Testis (tissue), 3 donors: Measurements from ENCODE around the gene SERPINB10. TPM values are rescaled to one million over a fixed set of nuclear protein-coding genes. Genes with fewer than 3 reads are reported as not detected.

Source experiments
- DNase-seq: peaks from one replicate; pipeline ENCODE4 v3.0.0-alpha.2; 2019
- H3K27ac ChIP-seq, 2 donors: fragments of 200-600 bp; sonication (generic); one replicate each; pipeline ENCODE4 v1.5.1; 2019
- H3K27me3 ChIP-seq: fragments of 200-600 bp; sonication (generic); one replicate; pipeline ENCODE4 v1.5.1; 2019
- H3K36me3 ChIP-seq: fragments of 200-600 bp; sonication (generic); one replicate; pipeline ENCODE4 v1.5.1; 2017; ENCODE audit warnings: low read depth; ENCODE audit errors: missing control alignments
- H3K4me1 ChIP-seq: fragments of 200-600 bp; sonication (generic); one replicate; pipeline ENCODE4 v1.5.1; 2019
- H3K4me3 ChIP-seq, 2 donors: fragments of 200-600 bp; sonication (generic); one replicate each; pipeline ENCODE4 v1.5.1; 2017 to 2019
- H3K9me3 ChIP-seq: fragments of 200-600 bp; sonication (generic); one replicate; pipeline ENCODE4 v1.5.1; 2017
- CTCF ChIP-seq, 3 experiments: fragments of 450-650 bp in 2 of 3; fragments of 200-600 bp in 1 of 3; sonication (generic) in 1 of 3; IDR thresholded peaks; one replicate each; pipeline ENCODE4 v1.5.1; 2016 to 2019; ENCODE audit warnings: antibody characterized with exemption in 3 of 3, mild to moderate bottlenecking in 2 of 3, moderate library complexity in 1 of 3
- POLR2A ChIP-seq: fragments of 450-650 bp; IDR thresholded peaks from one replicate; pipeline ENCODE4 v1.6.1; 2017; ENCODE audit warnings: antibody characterized with exemption, mild to moderate bottlenecking, moderate library complexity
- WGBS, 2 donors: methylation state at CpG; one replicate each; pipeline ENCODE4 v1.1.5; 2018; 5-methylcytosine and 5-hydroxymethylcytosine counted together
- intact Hi-C: fragments of 100-400 bp; cut with DNase I; formaldehyde crosslinking; loops from one replicate; pipeline ENCODE4 v1.15.1; 2023; ENCODE audit warnings: low total_unique reads
- polyA plus RNA-seq: library from polyadenylated mRNA; stranded (reverse); fragments of 350-450 nt; fragmentation: Illumina TruSeq; extraction: RNeasy Lipid Tissue Mini Kit (QIAGEN cat#74804); gene quantifications from one replicate; pipeline ENCODE4 v1.2.3, GENCODE V29; 2014; ENCODE audit warnings: low read depth, low replicate concordance; ENCODE audit not compliant: insufficient read depth
- total RNA-seq, 2 donors: library from RNA; depleted of rRNA; stranded (reverse); fragments of >200 nt; gene quantifications; one replicate each; pipeline ENCODE4 v1.2.3, GENCODE V29; 2016

The SERPINB10 gene
- total and polyA plus RNA-seq, 3 donors from 2014 or later, result not detected

DNA sequence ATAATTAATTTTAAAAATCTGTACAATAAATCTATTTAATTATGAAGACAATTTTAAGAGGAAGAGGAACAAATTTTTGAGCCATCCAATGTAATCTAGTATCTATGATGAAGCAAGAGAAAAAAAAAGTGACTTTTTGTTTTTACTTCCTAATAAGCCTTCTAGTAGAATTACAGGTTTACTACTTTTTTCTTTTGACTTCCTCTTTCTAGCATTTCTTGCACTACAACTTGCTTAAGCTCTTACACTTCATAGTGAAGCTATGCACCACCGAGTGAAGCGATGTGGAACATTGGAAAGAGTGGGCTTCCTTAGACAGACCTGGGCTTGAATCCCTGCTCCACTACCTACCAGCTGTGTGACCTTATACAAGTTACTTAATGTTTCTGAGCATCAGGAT is 18.1 kb upstream of the SERPINB10 start:
- Histone ChIP-seq H3K36me3 (no peaks in the 10 kb centered on the region), H3K27me3 (no peaks in the 10 kb centered on the region), H3K4me3 (no peak overlapping the region), H3K4me1 (no peaks in the 10 kb centered on the region), H3K27ac (no peak overlapping the region), H3K9me3 (no peaks in the 10 kb centered on the region)
- TF ChIP-seq POLR2A (no peak), CTCF (IDR thresholded peaks at IDR 0.05) (no peak)
- no peak for DNase-seq
- WGBS, 2 donors, result 85 to 93% methylated on average over 2 of the region's 2 CpGs
- intact Hi-C loops, result no loop called here

DNA sequence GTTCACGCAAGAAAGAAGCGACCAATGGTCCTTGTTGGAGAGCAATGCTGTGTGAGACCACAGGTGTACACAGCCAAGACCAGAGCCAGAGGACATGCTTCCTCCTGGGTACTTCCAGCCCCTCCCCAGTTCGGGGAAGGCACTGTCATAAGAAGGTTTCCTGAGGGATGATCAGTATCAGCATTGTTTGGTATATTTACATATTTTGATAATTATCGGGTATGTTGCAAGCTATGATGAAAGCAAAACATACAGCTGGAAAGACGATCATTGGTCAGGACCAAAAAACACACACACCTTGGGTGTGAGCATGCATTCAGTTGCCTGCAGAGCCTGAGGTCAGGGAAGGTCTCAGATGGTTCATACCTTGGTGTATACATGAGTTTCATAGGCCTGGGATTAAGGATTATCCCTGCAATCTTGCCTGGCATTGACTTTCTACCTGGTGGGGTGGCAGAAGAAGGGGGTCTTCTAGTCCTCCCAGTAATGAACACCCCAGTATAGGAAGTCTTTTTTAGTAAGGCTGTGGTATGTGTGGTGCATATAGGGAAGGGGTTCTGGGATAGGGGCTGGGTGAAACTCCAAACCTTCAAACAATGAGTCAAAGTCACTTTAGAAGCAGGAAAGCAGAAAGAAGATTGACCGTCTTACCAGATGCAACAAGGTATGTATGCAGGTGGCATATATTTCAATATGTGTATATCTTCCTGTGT is 17.4 kb upstream of the SERPINB10 start:
- no peak overlapping the region for H3K27ac ChIP-seq
- intact Hi-C loops, result no loop called here
- no peaks in the 10 kb centered on the region for H3K36me3 ChIP-seq

GRCh38 chr18:63890950-63891304 is 16.8 kb upstream of the SERPINB10 start:
- H3K36me3 ChIP-seq, result no peaks in the 10 kb centered on the region
- DNase-seq, result no peak
- 76 to 80% methylated on average over 5 of the region's 5 CpGs for WGBS, 2 donors
- no peak overlapping the region for H3K27ac ChIP-seq
- no peak for TF ChIP-seq CTCF (IDR thresholded peaks at IDR 0.05)
- TF ChIP-seq POLR2A, result no peak
- no peaks in the 10 kb centered on the region for H3K9me3 ChIP-seq
- no peaks in the 10 kb centered on the region for H3K4me1 ChIP-seq
- intact Hi-C loops, result no loop called here
- no peak overlapping the region for H3K4me3 ChIP-seq
- no peaks in the 10 kb centered on the region for H3K27me3 ChIP-seq

More for the DNA sequence above, 17.4 kb upstream of the SERPINB10 start:
- Histone ChIP-seq H3K9me3 (no peaks in the 10 kb centered on the region), H3K27me3 (no peaks in the 10 kb centered on the region), H3K4me1 (no peaks in the 10 kb centered on the region), H3K4me3 (no peak overlapping the region)
- TF ChIP-seq POLR2A (no peak), CTCF (IDR thresholded peaks at IDR 0.05) (no peak)
- DNase-seq, result no peak
- 87% methylated on average over 6 of the region's 6 CpGs for WGBS, 2 donors

GRCh38 chr18:63892566-63892965 is 15.2 kb upstream of the SERPINB10 start:
- no peak for DNase-seq
- Histone ChIP-seq H3K4me1 (no peaks in the 10 kb centered on the region), H3K27me3 (no peaks in the 10 kb centered on the region), H3K4me3 (no peak overlapping the region), H3K9me3 (no peaks in the 10 kb centered on the region), H3K36me3 (no peaks in the 10 kb centered on the region), H3K27ac (no peak overlapping the region)
- no peak for TF ChIP-seq POLR2A
- no peak for TF ChIP-seq CTCF (IDR thresholded peaks at IDR 0.05)
- WGBS, 2 donors, result 91 to 93% methylated on average over 4 of the region's 4 CpGs
- intact Hi-C loops, result no loop called here

GRCh38 chr18:63894106-63894772 is 13.5 kb upstream of the SERPINB10 start:
- TF ChIP-seq CTCF (IDR thresholded peaks at IDR 0.05), result no peak
- no peak for TF ChIP-seq POLR2A
- intact Hi-C loops, result no loop called here

More at GRCh38 chr18:63894106-63894772, 13.5 kb upstream of the SERPINB10 start:
- no peaks in the 10 kb centered on the region for H3K27me3 ChIP-seq
- H3K9me3 ChIP-seq, result no peaks in the 10 kb centered on the region
- no peaks in the 10 kb centered on the region for H3K4me1 ChIP-seq
- H3K36me3 ChIP-seq, result no peaks in the 10 kb centered on the region
- H3K4me3 ChIP-seq, result no peak overlapping the region
- 80 to 87% methylated on average over 6 of the region's 6 CpGs for WGBS, 2 donors
- no peak overlapping the region for H3K27ac ChIP-seq
- DNase-seq, result no peak
